HG03558 (cell line): ENCODE measurements around the gene LPAR5.

ENCODE experiments used
- ATAC-seq: cut with Tn5 transposase; IDR thresholded peaks from one replicate; pipeline ENCODE4 v1.9.1; 2021; ENCODE audit warnings: moderate number of reproducible peaks; ENCODE audit not compliant: unreplicated experiment; ENCODE audit errors: extremely low read depth

Gene LPAR5

DNA sequence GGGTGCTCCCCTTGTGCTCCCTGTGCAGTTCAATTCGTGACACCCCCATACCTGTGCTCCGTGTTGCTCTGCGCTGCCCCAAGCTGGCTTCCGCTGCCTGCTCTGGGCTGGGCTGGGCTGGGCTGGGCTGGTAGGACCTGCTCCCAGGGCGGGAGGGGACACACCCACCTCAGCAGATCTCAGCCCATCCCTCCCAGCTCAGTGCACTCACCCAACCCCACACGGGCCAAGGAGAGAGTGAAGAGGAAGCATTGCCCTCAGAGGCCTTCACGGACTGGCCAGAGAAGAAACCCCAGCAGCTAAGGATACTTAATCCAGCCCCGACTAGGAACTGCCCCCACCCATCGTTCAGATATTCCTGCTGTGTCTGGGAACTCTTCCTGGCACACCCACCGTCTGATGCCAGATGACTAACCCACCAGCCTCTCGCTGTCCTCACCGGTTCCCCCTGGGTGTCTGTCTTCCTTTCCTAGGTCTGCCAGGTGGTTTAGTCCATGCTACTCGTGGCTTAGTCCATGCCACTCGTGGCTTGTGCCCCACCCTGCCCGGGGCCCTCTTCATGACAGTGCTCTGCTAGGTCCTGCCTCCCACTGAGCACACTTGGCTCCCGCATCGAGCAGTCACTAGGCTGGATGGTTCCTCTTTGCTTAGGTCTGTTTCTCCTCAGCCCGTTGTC lies at the start of gene LPAR5:
Gene LPAR5, minus strand, starts transcription at position 104 of the 676 bp plus-strand sequence. CDS start 14,711 bp downstream, outside the sequence.
- no peak for ATAC-seq

- no peak for ATAC-seq
Observed at GRCh38 chr12:6684609-6685008, 48.9 kb upstream of the LPAR5 start.

GRCh38 chr12:6676962-6677361 lies 41.2 kb upstream of the LPAR5 start:
- ATAC-seq = no peak

DNA sequence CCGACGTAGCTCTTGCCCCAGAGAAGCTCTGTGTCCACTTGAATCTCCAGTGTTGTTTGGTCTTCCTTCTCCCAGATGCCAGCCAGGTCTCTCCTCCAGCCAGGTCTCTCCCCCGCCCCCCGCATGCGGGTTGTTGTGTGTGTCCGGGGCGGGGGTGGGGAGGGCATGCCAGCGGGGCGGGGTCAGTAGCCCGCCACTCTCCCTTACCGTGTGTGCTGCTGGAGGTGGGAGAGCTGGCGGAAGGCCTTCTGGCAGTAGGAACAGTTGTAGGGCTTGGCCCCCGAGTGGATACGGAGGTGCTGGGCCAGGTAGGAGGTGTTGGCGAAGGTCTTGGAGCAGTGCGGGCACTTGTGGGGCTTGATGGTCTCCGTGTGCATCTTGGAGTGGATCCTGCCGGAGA lies 36.4 kb upstream of the LPAR5 start:
- no peak for ATAC-seq

DNA sequence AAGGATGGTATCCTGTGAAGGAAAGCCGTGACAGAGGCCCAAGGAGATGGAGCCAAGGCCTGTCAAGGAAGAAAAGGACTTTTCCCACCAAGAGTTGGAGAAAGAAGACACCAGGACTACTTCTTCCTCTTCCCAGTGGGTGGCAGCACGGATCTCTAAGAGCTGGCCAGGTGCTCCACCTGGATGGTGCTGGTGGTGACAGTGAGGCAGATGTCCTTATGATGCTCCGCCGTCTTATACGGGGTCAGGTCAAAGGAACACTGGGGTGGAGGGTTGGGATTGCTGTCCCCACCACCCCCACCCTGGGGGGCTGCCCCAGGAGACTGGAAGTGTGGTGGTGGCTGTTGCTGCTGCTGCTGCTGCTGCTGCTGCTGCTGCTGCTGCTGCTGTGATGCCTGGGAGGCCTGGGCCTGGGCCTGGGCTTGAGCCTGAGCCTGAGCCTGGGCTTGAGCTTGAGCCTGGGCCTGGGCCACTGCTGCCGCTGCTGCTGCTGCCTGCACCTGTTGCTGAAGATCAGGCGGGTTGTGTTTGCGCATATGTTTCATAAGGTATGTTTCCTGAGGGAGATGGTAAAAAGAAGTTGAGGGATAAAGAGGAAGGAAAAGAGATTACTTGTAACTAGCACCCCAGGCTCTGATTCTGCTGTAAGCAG lies 31.9 kb upstream of the LPAR5 start:
- no peak for ATAC-seq

GRCh38 chr12:6666211-6666610 lies 30.5 kb upstream of the LPAR5 start:
- no peak for ATAC-seq

GRCh38 chr12:6664902-6665301 lies 29.1 kb upstream of the LPAR5 start:
- ATAC-seq = no peak

- ATAC-seq = peak; percentile 85
Observed at GRCh38 chr12:6662906-6663742, 27.4 kb upstream of the LPAR5 start, which contains the start of gene ING4. ING4 (minus strand) TSS chr12:6663119; CDS start chr12:6663101, 18 bp downstream.

DNA sequence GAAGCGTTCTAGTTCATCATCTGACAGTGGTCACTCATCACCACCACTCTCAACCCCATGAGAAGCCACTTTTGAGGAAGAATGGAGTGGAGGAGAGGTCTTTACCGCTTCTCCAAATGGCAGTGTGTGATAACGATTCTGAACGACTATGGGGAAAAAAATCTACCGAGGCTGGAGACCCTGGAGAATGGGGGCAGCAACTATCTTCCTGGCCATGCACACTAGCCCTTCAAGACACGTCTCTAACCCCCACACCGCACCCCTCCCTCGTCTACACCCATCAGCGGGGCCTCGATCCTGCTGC lies 26.8 kb upstream of the LPAR5 start:
- ATAC-seq = no peak

DNA sequence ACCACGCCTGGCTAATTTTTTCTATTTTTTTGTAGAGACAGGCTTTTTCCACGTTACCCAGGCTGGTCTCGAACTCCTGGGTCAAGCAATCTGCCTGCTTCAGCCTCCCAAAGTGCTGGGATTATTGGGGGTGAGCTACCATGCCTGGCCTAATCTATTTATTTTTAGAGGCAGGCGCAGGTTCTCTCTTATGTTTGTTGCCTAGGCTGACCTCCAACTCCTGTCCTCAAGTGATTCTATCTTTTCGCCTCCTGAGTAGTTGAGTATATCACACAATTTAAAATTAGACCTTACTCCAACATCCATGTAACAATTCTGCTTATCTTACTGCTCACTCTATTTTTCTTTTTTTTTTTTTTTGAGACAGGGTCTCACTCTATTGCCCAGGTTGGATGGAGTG lies 18.2 kb upstream of the LPAR5 start:
- ATAC-seq = no peak

DNA sequence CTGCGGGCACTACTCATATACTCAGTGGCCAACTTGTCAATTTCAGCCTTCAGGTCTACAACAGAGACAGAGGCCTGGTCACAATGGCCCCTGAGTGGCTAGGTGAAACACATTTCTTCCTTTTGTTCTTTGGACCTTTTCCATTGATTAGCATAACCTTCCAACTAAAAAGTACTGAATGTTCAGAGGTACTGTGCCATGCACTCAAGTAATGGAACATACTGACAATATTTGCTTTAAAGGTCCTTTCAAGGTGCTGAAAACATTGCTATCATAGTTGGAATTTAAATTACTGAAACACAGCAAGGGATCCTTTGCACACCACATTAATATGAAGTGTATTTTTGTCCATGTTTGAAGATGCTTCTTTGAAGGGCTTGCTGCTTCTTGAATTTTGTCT lies 17.6 kb upstream of the LPAR5 start:
- ATAC-seq = no peak

DNA sequence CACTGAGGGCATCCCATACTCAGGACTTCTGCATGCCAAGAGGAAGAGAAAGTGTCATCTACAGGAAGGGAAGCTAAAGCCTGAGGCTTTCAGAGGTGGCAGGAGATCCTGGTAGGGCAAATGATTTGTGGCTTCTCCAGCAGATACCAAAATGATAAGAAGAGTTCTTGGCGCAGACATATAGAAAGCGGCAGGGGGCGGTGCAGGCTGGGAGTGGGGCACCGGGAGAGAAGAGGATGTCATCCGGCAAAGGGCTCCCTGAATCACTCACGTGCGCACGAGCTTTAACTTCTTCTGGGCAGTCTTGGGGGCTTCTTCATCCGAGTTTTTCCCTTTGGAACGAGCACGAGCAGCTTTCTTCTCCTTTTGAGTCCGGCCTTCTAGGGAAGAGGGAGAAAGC lies 16.6 kb upstream of the LPAR5 start:
- no peak for ATAC-seq

DNA sequence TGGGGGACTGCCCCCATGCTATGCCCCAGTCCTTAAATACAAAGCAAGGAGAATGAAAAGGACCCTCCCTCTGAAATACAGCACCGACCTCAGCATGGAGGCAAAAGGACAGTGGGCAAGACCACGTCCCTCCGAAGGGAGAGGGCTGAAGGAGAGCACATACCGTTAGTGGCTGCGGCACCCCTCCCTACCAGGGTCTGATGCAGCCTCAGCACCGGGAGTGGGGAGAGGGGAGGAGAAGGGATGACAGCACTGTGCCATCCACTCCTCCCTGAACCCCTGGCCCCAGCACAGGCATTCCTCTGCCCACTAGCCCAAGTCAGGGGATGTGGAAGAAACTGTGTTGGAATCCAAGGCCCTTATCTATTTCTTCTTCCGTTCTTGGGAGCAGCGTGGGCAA lies 15.1 kb upstream of the LPAR5 start:
- no peak for ATAC-seq

DNA sequence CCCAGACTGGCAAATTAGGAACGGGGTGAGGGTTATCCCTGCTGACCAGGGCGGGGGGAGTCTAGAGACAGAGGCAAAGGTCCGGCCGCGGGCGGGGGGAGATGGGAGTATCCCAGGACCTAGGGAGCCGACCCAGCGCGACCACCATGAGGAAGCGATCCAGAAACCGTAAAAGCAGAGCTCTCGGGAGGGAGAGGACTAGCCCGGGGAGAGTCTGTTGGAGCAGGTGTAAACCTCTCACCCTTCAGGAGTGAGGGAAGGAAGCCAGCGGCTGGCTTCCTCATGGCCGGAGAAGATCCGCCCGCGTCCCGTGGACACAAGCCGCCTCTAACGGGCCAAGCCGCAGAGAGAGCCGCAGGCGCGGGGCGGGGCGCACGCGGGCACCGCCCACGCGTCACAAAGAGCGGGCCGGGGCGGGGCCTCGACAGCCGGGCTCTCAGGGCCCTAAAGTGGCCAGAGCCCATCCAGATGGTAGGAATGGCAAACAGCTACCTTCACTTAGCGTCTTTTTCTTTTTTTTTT lies 11.4 kb upstream of the LPAR5 start, which contains the start of gene ACRBP:
Gene ACRBP, minus strand, starts transcription at position 350 of the 522 bp plus-strand sequence. Its CDS starts 66 bp downstream, at position 284.
- ATAC-seq = no peak

GRCh38 chr12:6646276-6647082 lies 10.7 kb upstream of the LPAR5 start:
- no peak for ATAC-seq

GRCh38 chr12:6644903-6645302 lies 9.1 kb upstream of the LPAR5 start:
- ATAC-seq = no peak

DNA sequence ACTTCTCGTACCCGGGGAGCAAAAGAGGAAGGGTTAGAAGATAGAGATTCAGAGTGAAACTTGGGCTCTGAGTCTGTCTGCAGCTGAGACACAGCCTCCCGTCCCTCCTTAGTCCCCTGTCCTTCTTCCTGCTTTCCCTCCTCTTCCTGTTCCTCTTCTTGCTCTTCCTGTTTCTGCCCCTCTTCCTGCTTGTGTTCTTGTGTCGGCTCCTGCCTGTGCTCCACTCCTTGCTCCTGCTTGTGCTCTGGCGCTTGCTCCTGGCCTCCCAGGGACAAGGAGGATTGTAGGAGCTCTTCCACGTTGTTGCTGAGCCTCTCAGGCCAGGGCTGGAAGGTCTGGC lies 8.5 kb upstream of the LPAR5 start:
- no peak for ATAC-seq

- ATAC-seq = no peak
Observed at GRCh38 chr12:6643569-6644256, 8.0 kb upstream of the LPAR5 start.

GRCh38 chr12:6641131-6641530 lies 5.4 kb upstream of the LPAR5 start:
- ATAC-seq = no peak

- ATAC-seq = no peak
Observed at GRCh38 chr12:6640497-6640896, 4.7 kb upstream of the LPAR5 start.
